ENCODE results near the gene UMODL1.

Gene UMODL1

DNA sequence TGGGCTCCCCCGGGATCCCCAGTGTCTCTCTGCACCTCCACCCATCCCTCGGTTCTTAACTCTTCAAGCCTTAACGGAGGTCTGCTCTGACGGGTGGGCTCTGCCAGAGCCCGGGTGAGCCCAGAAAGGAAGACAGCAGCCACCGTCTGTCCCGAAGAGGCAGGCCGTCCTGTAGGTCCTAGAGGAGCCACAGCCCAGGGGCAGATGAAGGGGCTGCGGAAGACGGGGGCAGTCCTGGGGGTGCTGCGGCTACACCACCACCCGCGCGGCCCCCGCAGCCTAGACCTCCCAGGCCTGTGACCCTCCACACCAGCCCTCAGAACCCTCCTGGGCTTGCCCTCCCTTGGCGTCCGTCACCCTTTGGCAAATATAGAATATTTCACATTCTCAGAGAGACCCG, 71.0 kb downstream of the UMODL1 start:
- H3K36me3 ChIP-seq (ENCODE audit: control insufficient read depth, insufficient read depth, low read length), result no peaks in the 10 kb centered on the region
- H3K4me3 ChIP-seq (ENCODE audit: low read length), result no peak overlapping the region
- no peaks in the 10 kb centered on the region for H3K4me1 ChIP-seq (ENCODE audit: control insufficient read depth, insufficient read depth, low read length)
- H3K27me3 ChIP-seq (ENCODE audit: control insufficient read depth, insufficient read depth, low read length), result no peaks in the 10 kb centered on the region
- no peak overlapping the region for H3K9ac ChIP-seq (ENCODE audit: low read length)
- H3K9me3 ChIP-seq (ENCODE audit: control insufficient read depth, low read length), result no peaks in the 10 kb centered on the region

DNA sequence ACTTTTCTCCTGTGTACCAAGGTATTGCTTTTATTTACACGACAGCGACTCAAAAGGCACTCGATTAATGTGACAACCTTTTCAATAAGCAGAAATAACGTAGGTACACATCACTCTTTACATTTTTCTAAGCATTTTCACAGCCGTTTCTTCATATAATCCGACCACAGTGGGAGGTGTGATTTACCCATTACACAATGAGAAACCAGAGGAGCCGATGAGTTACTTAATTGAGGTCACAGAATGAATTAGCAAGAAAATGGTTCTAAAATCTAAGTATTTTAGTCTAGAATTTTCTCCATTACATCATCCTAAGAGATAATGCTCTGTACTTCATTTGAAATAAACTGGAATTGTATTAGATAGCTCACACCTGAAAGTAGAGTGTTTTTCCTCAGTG, 71.5 kb downstream of the UMODL1 start:
- Histone ChIP-seq H3K9ac (ENCODE audit: low read length) (no peak overlapping the region), H3K4me1 (ENCODE audit: control insufficient read depth, insufficient read depth, low read length) (no peaks in the 10 kb centered on the region), H3K27me3 (ENCODE audit: control insufficient read depth, insufficient read depth, low read length) (no peaks in the 10 kb centered on the region), H3K36me3 (ENCODE audit: control insufficient read depth, insufficient read depth, low read length) (no peaks in the 10 kb centered on the region), H3K4me3 (ENCODE audit: low read length) (no peak overlapping the region), H3K9me3 (ENCODE audit: control insufficient read depth, low read length) (no peaks in the 10 kb centered on the region)

DNA sequence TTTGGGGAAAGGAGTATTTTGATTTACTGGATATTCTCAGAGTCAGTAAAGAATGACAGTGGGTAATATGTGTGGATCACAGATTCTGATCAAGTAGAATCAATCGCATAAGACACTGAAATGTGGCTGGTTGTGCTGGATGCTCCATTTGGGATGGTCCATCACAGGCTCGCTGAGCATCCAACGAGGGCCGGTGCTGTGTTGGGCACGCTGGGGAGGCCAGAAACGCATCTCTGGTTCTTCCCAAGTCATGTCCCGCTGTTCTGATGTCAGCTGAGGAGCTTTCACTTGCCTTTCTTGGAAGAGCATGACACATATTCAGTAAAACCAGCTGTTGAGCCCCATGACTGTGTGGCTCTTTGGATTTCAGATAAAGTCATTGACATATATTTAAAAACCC, 72.0 kb downstream of the UMODL1 start:
- Histone ChIP-seq H3K9me3 (ENCODE audit: control insufficient read depth, low read length) (no peaks in the 10 kb centered on the region), H3K4me1 (ENCODE audit: control insufficient read depth, insufficient read depth, low read length) (no peaks in the 10 kb centered on the region), H3K9ac (ENCODE audit: low read length) (no peak overlapping the region), H3K4me3 (ENCODE audit: low read length) (no peak overlapping the region), H3K36me3 (ENCODE audit: control insufficient read depth, insufficient read depth, low read length) (no peaks in the 10 kb centered on the region), H3K27me3 (ENCODE audit: control insufficient read depth, insufficient read depth, low read length) (no peaks in the 10 kb centered on the region)

- Histone ChIP-seq H3K27me3 (ENCODE audit: control insufficient read depth, insufficient read depth, low read length) (no peaks in the 10 kb centered on the region), H3K36me3 (ENCODE audit: control insufficient read depth, insufficient read depth, low read length) (no peaks in the 10 kb centered on the region), H3K4me1 (ENCODE audit: control insufficient read depth, insufficient read depth, low read length) (no peaks in the 10 kb centered on the region), H3K9me3 (ENCODE audit: control insufficient read depth, low read length) (no peaks in the 10 kb centered on the region), H3K9ac (ENCODE audit: low read length) (no peak overlapping the region), H3K4me3 (ENCODE audit: low read length) (no peak overlapping the region)
These were observed 73.1 kb downstream of the UMODL1 start for GRCh38 chr21:42144221-42144620.

GRCh38 chr21:42144679-42145568, 73.8 kb downstream of the UMODL1 start:
- H3K9ac ChIP-seq (ENCODE audit: low read length), result no peak overlapping the region
- no peaks in the 10 kb centered on the region for H3K9me3 ChIP-seq (ENCODE audit: control insufficient read depth, low read length)
- H3K4me1 ChIP-seq (ENCODE audit: control insufficient read depth, insufficient read depth, low read length), result no peaks in the 10 kb centered on the region
- H3K36me3 ChIP-seq (ENCODE audit: control insufficient read depth, insufficient read depth, low read length), result no peaks in the 10 kb centered on the region
- H3K4me3 ChIP-seq (ENCODE audit: low read length), result no peak overlapping the region
- no peaks in the 10 kb centered on the region for H3K27me3 ChIP-seq (ENCODE audit: control insufficient read depth, insufficient read depth, low read length)

GRCh38 chr21:42145569-42146272, 74.6 kb downstream of the UMODL1 start:
- Histone ChIP-seq H3K4me1 (ENCODE audit: control insufficient read depth, insufficient read depth, low read length) (no peaks in the 10 kb centered on the region), H3K4me3 (ENCODE audit: low read length) (no peak overlapping the region), H3K36me3 (ENCODE audit: control insufficient read depth, insufficient read depth, low read length) (no peaks in the 10 kb centered on the region), H3K9ac (ENCODE audit: low read length) (no peak overlapping the region), H3K27me3 (ENCODE audit: control insufficient read depth, insufficient read depth, low read length) (no peaks in the 10 kb centered on the region), H3K9me3 (ENCODE audit: control insufficient read depth, low read length) (no peaks in the 10 kb centered on the region)

DNA sequence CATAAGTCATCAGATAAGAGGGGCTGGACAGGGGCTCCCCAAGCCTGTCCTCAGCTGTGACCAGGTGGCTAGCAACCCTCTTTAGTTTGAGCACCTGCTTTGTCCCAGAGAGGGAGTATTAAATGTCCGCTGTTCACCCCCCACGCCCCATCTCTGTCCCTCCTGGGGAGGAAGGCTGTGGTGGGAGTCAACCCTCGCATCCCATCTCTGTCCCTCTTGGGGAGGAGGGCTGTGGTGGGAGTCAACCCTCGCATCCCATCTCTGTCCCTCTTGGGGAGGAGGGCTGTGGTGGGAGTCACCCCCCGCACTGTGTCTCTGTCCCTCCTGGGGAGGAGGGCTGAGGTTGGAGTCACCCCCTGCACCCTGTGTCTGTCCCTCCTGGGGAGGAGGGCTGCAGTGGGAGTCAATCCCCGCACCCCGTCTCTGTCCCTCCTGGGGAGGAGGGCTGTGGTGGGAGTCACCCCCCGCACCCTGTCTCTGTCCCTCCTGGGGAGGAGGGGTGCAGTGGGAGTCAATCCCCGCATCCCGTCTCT, 75.2 kb downstream of the UMODL1 start:
- no peak overlapping the region for H3K9ac ChIP-seq (ENCODE audit: low read length)
- H3K27me3 ChIP-seq (ENCODE audit: control insufficient read depth, insufficient read depth, low read length), result no peaks in the 10 kb centered on the region
- H3K36me3 ChIP-seq (ENCODE audit: control insufficient read depth, insufficient read depth, low read length), result no peaks in the 10 kb centered on the region
- no peaks in the 10 kb centered on the region for H3K9me3 ChIP-seq (ENCODE audit: control insufficient read depth, low read length)
- no peaks in the 10 kb centered on the region for H3K4me1 ChIP-seq (ENCODE audit: control insufficient read depth, insufficient read depth, low read length)
- no peak overlapping the region for H3K4me3 ChIP-seq (ENCODE audit: low read length)

GRCh38 chr21:42146821-42147220, 75.7 kb downstream of the UMODL1 start:
- no peaks in the 10 kb centered on the region for H3K36me3 ChIP-seq (ENCODE audit: control insufficient read depth, insufficient read depth, low read length)
- H3K9ac ChIP-seq (ENCODE audit: low read length), result no peak overlapping the region
- no peak overlapping the region for H3K4me3 ChIP-seq (ENCODE audit: low read length)
- H3K27me3 ChIP-seq (ENCODE audit: control insufficient read depth, insufficient read depth, low read length), result no peaks in the 10 kb centered on the region
- no peaks in the 10 kb centered on the region for H3K4me1 ChIP-seq (ENCODE audit: control insufficient read depth, insufficient read depth, low read length)
- H3K9me3 ChIP-seq (ENCODE audit: control insufficient read depth, low read length), result no peaks in the 10 kb centered on the region

DNA sequence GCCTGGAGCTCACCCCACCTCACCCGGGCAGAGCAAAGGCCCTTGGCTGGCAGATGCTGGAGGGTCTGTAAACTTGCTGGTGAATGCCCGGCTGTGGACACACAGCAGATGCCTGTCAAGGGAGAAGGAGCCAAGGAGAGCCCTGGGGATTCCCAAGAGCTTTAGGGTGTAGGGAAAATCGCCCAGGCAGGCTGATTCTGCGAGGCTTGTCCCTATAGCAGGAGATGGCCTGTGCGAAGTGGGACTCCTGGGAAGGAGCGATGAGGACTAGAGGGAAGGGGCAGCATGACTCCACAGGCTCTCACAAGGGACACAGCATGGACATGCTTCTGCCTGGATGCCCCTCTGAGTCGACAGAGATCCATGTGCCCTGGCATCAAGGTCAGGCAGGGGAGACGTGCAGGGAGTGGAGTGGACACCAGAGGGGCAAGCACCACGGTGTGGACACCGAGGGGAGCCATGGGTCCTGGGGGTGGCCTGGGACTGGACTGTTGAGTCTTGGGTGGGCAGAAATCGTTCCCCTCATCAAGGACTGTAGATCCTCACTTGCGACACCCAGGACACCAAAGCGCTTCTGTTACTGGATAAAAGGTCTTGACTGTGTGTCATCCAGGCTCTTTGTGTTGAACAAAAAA, 76.4 kb downstream of the UMODL1 start:
- H3K36me3 ChIP-seq (ENCODE audit: control insufficient read depth, insufficient read depth, low read length), result no peaks in the 10 kb centered on the region
- H3K4me3 ChIP-seq (ENCODE audit: low read length), result no peak overlapping the region
- no peaks in the 10 kb centered on the region for H3K9me3 ChIP-seq (ENCODE audit: control insufficient read depth, low read length)
- H3K9ac ChIP-seq (ENCODE audit: low read length), result no peak overlapping the region
- H3K27me3 ChIP-seq (ENCODE audit: control insufficient read depth, insufficient read depth, low read length), result no peaks in the 10 kb centered on the region
- H3K4me1 ChIP-seq (ENCODE audit: control insufficient read depth, insufficient read depth, low read length), result peaks cover 2% of the 10 kb centered on the region

GRCh38 chr21:42148097-42148496, 77.0 kb downstream of the UMODL1 start:
- Histone ChIP-seq H3K9me3 (ENCODE audit: control insufficient read depth, low read length) (no peaks in the 10 kb centered on the region), H3K27me3 (ENCODE audit: control insufficient read depth, insufficient read depth, low read length) (no peaks in the 10 kb centered on the region), H3K4me1 (ENCODE audit: control insufficient read depth, insufficient read depth, low read length) (peaks cover 6% of the 10 kb centered on the region), H3K9ac (ENCODE audit: low read length) (no peak overlapping the region), H3K4me3 (ENCODE audit: low read length) (no peak overlapping the region), H3K36me3 (ENCODE audit: control insufficient read depth, insufficient read depth, low read length) (no peaks in the 10 kb centered on the region)

GRCh38 chr21:42148584-42148983, 77.5 kb downstream of the UMODL1 start:
- no peak overlapping the region for H3K4me3 ChIP-seq (ENCODE audit: low read length)
- peaks cover 6% of the 10 kb centered on the region for H3K4me1 ChIP-seq (ENCODE audit: control insufficient read depth, insufficient read depth, low read length)
- H3K27me3 ChIP-seq (ENCODE audit: control insufficient read depth, insufficient read depth, low read length), result no peaks in the 10 kb centered on the region
- no peaks in the 10 kb centered on the region for H3K9me3 ChIP-seq (ENCODE audit: control insufficient read depth, low read length)
- H3K9ac ChIP-seq (ENCODE audit: low read length), result no peak overlapping the region
- no peaks in the 10 kb centered on the region for H3K36me3 ChIP-seq (ENCODE audit: control insufficient read depth, insufficient read depth, low read length)
